OCI-LY1 (cell line): Measurements from ENCODE around the gene CERS6.

Experiments
- EZH2 ChIP-seq: fragments of 200-600 bp; sonication (generic), shearing (Covaris generic); IDR thresholded peaks from 2 replicates; pipeline ENCODE4 v1.8.0; 2017; ENCODE audit warnings: borderline replicate concordance, mixed run types, mild to moderate bottlenecking, antibody characterized with exemption, low read length, moderate library complexity, mixed read lengths
- TF ChIP-seq, protein P1 (sequence below): fragments of 200-600 bp; sonication (generic), shearing (Covaris generic); IDR thresholded peaks from 2 replicates; pipeline ENCODE4 v1.5.1; 2017; ENCODE audit warnings: mild to moderate bottlenecking, antibody characterized with exemption, low read length, moderate library complexity, mixed read lengths

DNA sequence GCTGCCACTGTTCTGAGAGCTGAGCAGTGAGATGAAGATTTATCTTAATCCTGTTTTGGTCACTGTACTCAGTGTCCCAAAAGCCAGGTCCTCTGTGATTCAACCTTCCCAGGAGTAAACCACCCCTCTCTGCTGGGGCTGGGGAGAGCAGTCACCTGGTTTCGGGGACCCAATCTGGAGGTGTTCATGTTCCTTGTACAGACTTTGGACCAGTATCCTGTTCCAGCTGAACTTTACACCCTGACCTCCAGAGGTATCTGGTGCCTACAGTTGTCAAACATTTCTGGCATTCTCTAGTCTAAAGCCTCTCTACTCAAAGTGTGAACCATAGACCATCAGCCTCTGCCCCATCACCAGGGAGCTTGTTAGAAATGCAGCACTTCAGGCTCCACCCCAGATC is 22.1 kb downstream of the CERS6 start:
- TF ChIP-seq, protein P1, sequence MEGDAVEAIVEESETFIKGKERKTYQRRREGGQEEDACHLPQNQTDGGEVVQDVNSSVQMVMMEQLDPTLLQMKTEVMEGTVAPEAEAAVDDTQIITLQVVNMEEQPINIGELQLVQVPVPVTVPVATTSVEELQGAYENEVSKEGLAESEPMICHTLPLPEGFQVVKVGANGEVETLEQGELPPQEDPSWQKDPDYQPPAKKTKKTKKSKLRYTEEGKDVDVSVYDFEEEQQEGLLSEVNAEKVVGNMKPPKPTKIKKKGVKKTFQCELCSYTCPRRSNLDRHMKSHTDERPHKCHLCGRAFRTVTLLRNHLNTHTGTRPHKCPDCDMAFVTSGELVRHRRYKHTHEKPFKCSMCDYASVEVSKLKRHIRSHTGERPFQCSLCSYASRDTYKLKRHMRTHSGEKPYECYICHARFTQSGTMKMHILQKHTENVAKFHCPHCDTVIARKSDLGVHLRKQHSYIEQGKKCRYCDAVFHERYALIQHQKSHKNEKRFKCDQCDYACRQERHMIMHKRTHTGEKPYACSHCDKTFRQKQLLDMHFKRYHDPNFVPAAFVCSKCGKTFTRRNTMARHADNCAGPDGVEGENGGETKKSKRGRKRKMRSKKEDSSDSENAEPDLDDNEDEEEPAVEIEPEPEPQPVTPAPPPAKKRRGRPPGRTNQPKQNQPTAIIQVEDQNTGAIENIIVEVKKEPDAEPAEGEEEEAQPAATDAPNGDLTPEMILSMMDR = no peak
- TF ChIP-seq EZH2 = no peak
